MV-4-11 (cell line): ENCODE measurements around the gene IQCM.

Experiments
- DNase-seq: peaks from one replicate; lab custom pipeline; 2025; lab: John Stamatoyannopoulos, UW

Gene IQCM

GRCh38 chr4:149781150-149781549 lies 34.5 kb downstream of the IQCM start:
- peak; percentile 6 for DNase-seq

- no peak for DNase-seq
These were observed 47.2 kb downstream of the IQCM start for GRCh38 chr4:149768477-149768876.

- peak; percentile 94 for DNase-seq
These were observed 49.5 kb downstream of the IQCM start for GRCh38 chr4:149766135-149766534.

- peak; percentile 97 for DNase-seq
These were observed 50.0 kb downstream of the IQCM start for GRCh38 chr4:149765630-149766029.

GRCh38 chr4:149755969-149756368 lies 59.7 kb downstream of the IQCM start:
- no peak for DNase-seq

- DNase-seq = no peak
These were observed 61.1 kb downstream of the IQCM start for GRCh38 chr4:149754526-149754925.

GRCh38 chr4:149752729-149753128 lies 62.9 kb downstream of the IQCM start:
- DNase-seq = no peak

- DNase-seq = no peak
These were observed 64.5 kb downstream of the IQCM start for GRCh38 chr4:149751174-149751573.

- no peak for DNase-seq
These were observed 65.9 kb downstream of the IQCM start for GRCh38 chr4:149749784-149750183.

GRCh38 chr4:149747646-149748045 lies 68.0 kb downstream of the IQCM start:
- no peak for DNase-seq

GRCh38 chr4:149746276-149746675 lies 69.4 kb downstream of the IQCM start:
- DNase-seq = no peak

GRCh38 chr4:149741186-149741831 lies 74.3 kb downstream of the IQCM start:
- DNase-seq = no peak

- peak; percentile 18 for DNase-seq
These were observed 77.5 kb downstream of the IQCM start for GRCh38 chr4:149738156-149738555.

GRCh38 chr4:149735796-149736195 lies 79.8 kb downstream of the IQCM start:
- DNase-seq = peak; percentile 67

- DNase-seq = no peak
These were observed 87.2 kb downstream of the IQCM start for GRCh38 chr4:149728444-149728843.

GRCh38 chr4:149727663-149728062 lies 88.0 kb downstream of the IQCM start:
- no peak for DNase-seq

- DNase-seq = peak; percentile 63
These were observed 92.6 kb downstream of the IQCM start for GRCh38 chr4:149723065-149723464.

GRCh38 chr4:149719806-149720205 lies 95.8 kb downstream of the IQCM start:
- no peak for DNase-seq

GRCh38 chr4:149719357-149719756 lies 96.3 kb downstream of the IQCM start:
- DNase-seq = no peak

- DNase-seq = no peak
These were observed 97.1 kb downstream of the IQCM start for GRCh38 chr4:149718500-149718899.

- no peak for DNase-seq
These were observed 98.9 kb downstream of the IQCM start for GRCh38 chr4:149716728-149717127.

GRCh38 chr4:149715822-149716585 lies 99.6 kb downstream of the IQCM start:
- no peak for DNase-seq

- DNase-seq = no peak
These were observed 102.6 kb downstream of the IQCM start for GRCh38 chr4:149713031-149713430.
